22Rv1 (cell line): ENCODE measurements around the gene TRPT1.

Experiments used
- ZFX ChIP-seq: fragments of 450-650 bp; IDR thresholded peaks from 2 replicates; pipeline ENCODE4 v1.6.1; 2017; ENCODE audit warnings: antibody characterized with exemption, borderline replicate concordance
- TF ChIP-seq, protein P1 (sequence below): fragments of 450-650 bp; IDR thresholded peaks from 2 replicates; pipeline ENCODE4 v1.5.1; 2017; ENCODE audit warnings: mild to moderate bottlenecking

DNA sequence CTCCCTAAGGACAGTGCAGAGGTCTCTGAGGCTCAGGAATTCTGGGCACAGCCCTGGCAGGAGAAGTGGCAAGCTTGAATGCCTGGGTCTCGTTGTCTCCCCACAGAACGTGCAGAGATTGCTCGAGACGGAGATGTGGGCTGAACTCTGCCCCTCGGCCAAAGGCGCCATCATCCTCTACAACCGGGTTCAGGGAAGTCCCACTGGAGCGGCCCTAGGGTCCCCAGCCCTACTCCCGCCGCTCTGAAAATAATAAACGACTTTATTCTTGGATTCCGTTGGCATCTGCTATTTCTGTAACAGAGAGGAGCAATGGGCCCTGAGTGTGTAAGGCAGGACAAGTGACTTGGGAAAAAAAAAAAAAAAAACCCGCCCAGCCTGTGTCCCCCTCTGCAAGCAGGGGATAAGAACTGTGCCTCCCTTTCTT lies 3.8 kb upstream of the TRPT1 start:
- TF ChIP-seq, protein P1, sequence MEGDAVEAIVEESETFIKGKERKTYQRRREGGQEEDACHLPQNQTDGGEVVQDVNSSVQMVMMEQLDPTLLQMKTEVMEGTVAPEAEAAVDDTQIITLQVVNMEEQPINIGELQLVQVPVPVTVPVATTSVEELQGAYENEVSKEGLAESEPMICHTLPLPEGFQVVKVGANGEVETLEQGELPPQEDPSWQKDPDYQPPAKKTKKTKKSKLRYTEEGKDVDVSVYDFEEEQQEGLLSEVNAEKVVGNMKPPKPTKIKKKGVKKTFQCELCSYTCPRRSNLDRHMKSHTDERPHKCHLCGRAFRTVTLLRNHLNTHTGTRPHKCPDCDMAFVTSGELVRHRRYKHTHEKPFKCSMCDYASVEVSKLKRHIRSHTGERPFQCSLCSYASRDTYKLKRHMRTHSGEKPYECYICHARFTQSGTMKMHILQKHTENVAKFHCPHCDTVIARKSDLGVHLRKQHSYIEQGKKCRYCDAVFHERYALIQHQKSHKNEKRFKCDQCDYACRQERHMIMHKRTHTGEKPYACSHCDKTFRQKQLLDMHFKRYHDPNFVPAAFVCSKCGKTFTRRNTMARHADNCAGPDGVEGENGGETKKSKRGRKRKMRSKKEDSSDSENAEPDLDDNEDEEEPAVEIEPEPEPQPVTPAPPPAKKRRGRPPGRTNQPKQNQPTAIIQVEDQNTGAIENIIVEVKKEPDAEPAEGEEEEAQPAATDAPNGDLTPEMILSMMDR = no peak
- TF ChIP-seq ZFX = no peak
